ENCODE results near the gene LRRC9. TPM values are rescaled to one million over a fixed set of nuclear protein-coding genes. Genes with fewer than 3 reads are reported as not detected.

Gene LRRC9
- total and polyA plus RNA-seq, 2 of the 13 experiments (the other 11 are each of a cell fraction or from before 2014, with no cell fraction given) = 0.08 to 0.18 TPM

GRCh38 chr14:60067882-60068281 is 147.9 kb downstream of the LRRC9 start:
- intact Hi-C loops (cut with micrococcal nuclease; ENCODE audit: unreplicated experiment) = no loop called here
- CTCF ChIA-PET (ENCODE audit: low intra/inter-chr PET ratio, low total read pairs) = no interaction called here

GRCh38 chr14:60079723-60080122 is 159.8 kb downstream of the LRRC9 start:
- intact Hi-C loops (cut with micrococcal nuclease; ENCODE audit: unreplicated experiment) (no loop called here), in situ Hi-C loops (cut with HindIII; ENCODE audit: extremely low pct_ligation_motif_present, low pct_unique_long_range_greater_than_20kb) (no loop called here)
- DNase-seq (ENCODE audit: low spot score) (no peak), ATAC-seq (no peak), FAIRE-seq (no peak)
- no peak overlapping the region for H2AFZ ChIP-seq (ENCODE audit: low read length)
- H3K4me3 ChIP-seq (replicated peaks in 1 of 3; ENCODE audit: insufficient read depth in 1 of 3, low read depth in 2 of 3, low read length in 3 of 3) = no peak overlapping the region
- no peak overlapping the region for H3K9ac ChIP-seq (ENCODE audit: insufficient read depth, low read depth, low read length)
- H3K27me3 ChIP-seq (ENCODE audit: control insufficient read depth in 1 of 2, insufficient read depth in 2 of 2, low read length in 2 of 2) = no peaks in the 10 kb centered on the region
- CTCF ChIA-PET (ENCODE audit: low intra/inter-chr PET ratio, low total read pairs) = no interaction called here
- no TSS peak for BruUV-seq (replicated peaks)
- TF ChIP-seq FOXP1 (IDR thresholded peaks at IDR 0.05) (no peak), FOXP1 (CRISPR knock-in tag; IDR thresholded peaks at IDR 0.05) (no peak), ZNF792 (CRISPR knock-in tag; IDR thresholded peaks at IDR 0.05) (no peak), PRPF4 (IDR thresholded peaks at IDR 0.05; ENCODE audit: low read depth, low read length, poor library complexity, severe bottlenecking) (no peak), ZNF513 (CRISPR knock-in tag; conservative IDR thresholded peaks at IDR 0.05) (no peak), XRCC5 (optimal IDR thresholded peaks at IDR 0.05; ENCODE audit: low read length) (no peak), ARID2 (CRISPR knock-in tag; IDR thresholded peaks at IDR 0.05; ENCODE audit: borderline replicate concordance) (no peak)
- H3K36me3 ChIP-seq (replicated peaks in 1 of 2; ENCODE audit: control insufficient read depth in 1 of 2, insufficient read depth in 2 of 2, low read length in 2 of 2) = no peaks in the 10 kb centered on the region
- H3K4me1 ChIP-seq (ENCODE audit: insufficient read depth, low read length) = no peaks in the 10 kb centered on the region
- POLR2A ChIA-PET = interaction anchor here (0.6 kb wide), 1 partner anchor 169 kb away, joined by 3 read pairs; the partner anchor contains the start of gene PPM1A
- no peaks in the 10 kb centered on the region for H3K9me3 ChIP-seq (ENCODE audit: low read length)
- no peaks in the 10 kb centered on the region for H4K20me1 ChIP-seq (ENCODE audit: insufficient read depth, low read length)
- H3K27ac ChIP-seq (ENCODE audit: extremely low read length, insufficient read depth, low read length) = no peak overlapping the region
- H3K4me2 ChIP-seq (ENCODE audit: low read depth, low read length) = no peak overlapping the region
- H3K79me2 ChIP-seq (ENCODE audit: insufficient read depth, low read length) = no peaks in the 10 kb centered on the region

More at GRCh38 chr14:60067882-60068281, 147.9 kb downstream of the LRRC9 start:
- Histone ChIP-seq H3K36me3 (replicated peaks in 1 of 2; ENCODE audit: control insufficient read depth in 1 of 2, insufficient read depth in 2 of 2, low read length in 2 of 2) (no peaks in the 10 kb centered on the region), H2AFZ (ENCODE audit: low read length) (no peak overlapping the region), H3K9ac (ENCODE audit: insufficient read depth, low read depth, low read length) (no peak overlapping the region), H4K20me1 (ENCODE audit: insufficient read depth, low read length) (no peaks in the 10 kb centered on the region), H3K4me3 (replicated peaks in 1 of 3; ENCODE audit: insufficient read depth in 1 of 3, low read depth in 2 of 3, low read length in 3 of 3) (no peak overlapping the region), H3K9me3 (ENCODE audit: low read length) (no peaks in the 10 kb centered on the region), H3K4me2 (ENCODE audit: low read depth, low read length) (no peak overlapping the region), H3K79me2 (ENCODE audit: insufficient read depth, low read length) (no peaks in the 10 kb centered on the region), H3K4me1 (ENCODE audit: insufficient read depth, low read length) (no peaks in the 10 kb centered on the region), H3K27ac (ENCODE audit: extremely low read length, insufficient read depth, low read length) (no peak overlapping the region), H3K27me3 (ENCODE audit: control insufficient read depth in 1 of 2, insufficient read depth in 2 of 2, low read length in 2 of 2) (no peaks in the 10 kb centered on the region; a peak in 1 of 5 replicates)
- TF ChIP-seq ZNF782 (CRISPR knock-in tag; IDR thresholded peaks at IDR 0.05; ENCODE audit: borderline replicate concordance) (no peak), MTA1 (CRISPR knock-in tag; IDR thresholded peaks at IDR 0.05; ENCODE audit: borderline replicate concordance) (no peak), KAT2B (IDR thresholded peaks at IDR 0.05; ENCODE audit: borderline replicate concordance, low read depth, low read length) (no peak), PHF20 (CRISPR knock-in tag; IDR thresholded peaks at IDR 0.05) (no peak), ETV5 (CRISPR knock-in tag; IDR thresholded peaks at IDR 0.05; ENCODE audit: borderline replicate concordance) (no peak), PCBP1 (IDR thresholded peaks at IDR 0.05; ENCODE audit: borderline replicate concordance, low read depth, low read length) (no peak)
- no peak for FAIRE-seq
- no peak for DNase-seq (ENCODE audit: low spot score)
- in situ Hi-C loops (cut with HindIII; ENCODE audit: extremely low pct_ligation_motif_present, low pct_unique_long_range_greater_than_20kb) = loop anchor here (25.0 kb wide), 1 partner anchor 494 kb away; no protein-coding TSS in a partner anchor
- no TSS peak for BruUV-seq (replicated peaks)
- ATAC-seq = no peak
- 58% methylated on average over 1 of the region's 1 CpG for WGBS (ENCODE audit: low lambda C conversion rate)
- POLR2A ChIA-PET = no interaction called here

All from HepG2 (cell line).